HEK293T (cell line): Measurements from ENCODE around the gene USP34.

Experiments used
- FOXA1 ChIP-seq: fragments of 450-650 bp; IDR thresholded peaks from 2 replicates; pipeline ENCODE4 v1.6.1; 2016; ENCODE audit warnings: mild to moderate bottlenecking
- HDGF ChIP-seq: fragments of 450-650 bp; IDR thresholded peaks from 2 replicates; pipeline ENCODE4 v1.6.1; 2017; ENCODE audit warnings: antibody characterized with exemption, borderline replicate concordance
- L3MBTL2 ChIP-seq: fragments of 450-650 bp; conservative IDR thresholded peaks from 2 replicates; pipeline ENCODE4 v1.6.1; 2016; ENCODE audit warnings: mild to moderate bottlenecking
- LEF1 ChIP-seq: fragments of 450-650 bp; IDR thresholded peaks from 2 replicates; pipeline ENCODE4 v1.6.1; 2017; ENCODE audit warnings: mild to moderate bottlenecking, borderline replicate concordance
- SP1 ChIP-seq: fragments of 450-650 bp; IDR thresholded peaks from 2 replicates; pipeline ENCODE4 v1.6.1; 2017
- TARDBP ChIP-seq: fragments of 450-650 bp; IDR thresholded peaks from 2 replicates; pipeline ENCODE4 v1.6.1; 2016

GRCh38 chr2:61461404-61461803 lies 9.5 kb downstream of the USP34 start:
- TF ChIP-seq HDGF (no peak), FOXA1 (no peak), LEF1 (no peak), TARDBP (no peak), L3MBTL2 (no peak), SP1 (no peak)
